HepG2 (cell line): ENCODE results near the gene R3HDM1. TPM values are rescaled to one million over a fixed set of nuclear protein-coding genes. Genes with fewer than 3 reads are reported as not detected.
A peak's percentile ranks its signal among the peaks of the same experiment; 100 is the strongest.

Experiments
- AGO1 ChIP-seq: fragments of 200-400 bp; formaldehyde crosslinking; IDR thresholded peaks from 2 replicates; pipeline ENCODE4 v1.6.1; 2017; ENCODE audit warnings: mild to moderate bottlenecking, low read depth, low read length, moderate library complexity; ENCODE audit not compliant: poor library complexity, severe bottlenecking
- AKAP8 ChIP-seq: sonication (generic); formaldehyde crosslinking; IDR thresholded peaks from 2 replicates; pipeline ENCODE4 v1.5.1; 2020; ENCODE audit warnings: mild to moderate bottlenecking, missing genetic modification reagents
- ATF1 ChIP-seq: IDR thresholded peaks from 2 replicates; pipeline ENCODE4 v1.6.1; 2016; ENCODE audit warnings: mild to moderate bottlenecking, control low read depth
- BRF2 ChIP-seq: sonication (generic); formaldehyde crosslinking; IDR thresholded peaks from 2 replicates; pipeline ENCODE4 v1.8.1; 2022; ENCODE audit warnings: mild to moderate bottlenecking, missing genetic modification reagents
- GFI1 ChIP-seq: sonication (generic); formaldehyde crosslinking; IDR thresholded peaks from 2 replicates; pipeline ENCODE4 v1.5.0; 2020; ENCODE audit warnings: missing genetic modification reagents, mild to moderate bottlenecking, borderline replicate concordance
- HOXA5 ChIP-seq: sonication (generic); formaldehyde crosslinking; IDR thresholded peaks from 2 replicates; pipeline ENCODE4 v1.4.0; 2020; ENCODE audit warnings: missing genetic modification reagents
- ISL2 ChIP-seq: sonication (generic); formaldehyde crosslinking; IDR thresholded peaks from 2 replicates; pipeline ENCODE4 v1.5.0; 2020; ENCODE audit warnings: missing genetic modification reagents
- KLF6 ChIP-seq: IDR thresholded peaks from 2 replicates; pipeline ENCODE4 v1.8.0; 2016; ENCODE audit warnings: missing biosample characterization, missing genetic modification reagents
- MED1 ChIP-seq: sonication (generic); formaldehyde crosslinking; IDR thresholded peaks from 2 replicates; pipeline ENCODE4 v1.4.0; 2020; ENCODE audit warnings: missing genetic modification reagents
- PAWR ChIP-seq: sonication (generic); formaldehyde crosslinking; IDR thresholded peaks from 2 replicates; pipeline ENCODE4 v1.4.0; 2020; ENCODE audit warnings: missing genetic modification reagents, mild to moderate bottlenecking, borderline replicate concordance
- SATB2 ChIP-seq: sonication (generic); formaldehyde crosslinking; IDR thresholded peaks from 2 replicates; pipeline ENCODE4 v1.5.0; 2020; ENCODE audit warnings: missing genetic modification reagents
- TEAD2 ChIP-seq: sonication (generic); formaldehyde crosslinking; IDR thresholded peaks from 2 replicates; pipeline ENCODE4 v1.9.0; 2021; ENCODE audit warnings: missing genetic modification reagents
- YY1 ChIP-seq: IDR thresholded peaks from 2 replicates; pipeline ENCODE4 v1.6.1; 2011; ENCODE audit warnings: low read length, low read depth, moderate library complexity, mild to moderate bottlenecking; ENCODE audit not compliant: insufficient read depth, insufficient replicate concordance
- ZNF224 ChIP-seq: sonication (generic); formaldehyde crosslinking; IDR thresholded peaks from 2 replicates; pipeline ENCODE4 v1.5.0; 2020; ENCODE audit warnings: mild to moderate bottlenecking, missing genetic modification reagents
- ZNF253 ChIP-seq: sonication (generic); formaldehyde crosslinking; IDR thresholded peaks from 2 replicates; pipeline ENCODE4 v1.8.0; 2022; ENCODE audit warnings: mild to moderate bottlenecking, missing genetic modification reagents, borderline replicate concordance
- ZNF343 ChIP-seq: sonication (generic); formaldehyde crosslinking; IDR thresholded peaks from 2 replicates; pipeline ENCODE4 v1.4.0; 2020; ENCODE audit warnings: mild to moderate bottlenecking, missing genetic modification reagents
- ZNF878 ChIP-seq: sonication (generic); formaldehyde crosslinking; IDR thresholded peaks from 2 replicates; pipeline ENCODE4 v1.8.1; 2023; ENCODE audit warnings: mild to moderate bottlenecking, missing genetic modification reagents, moderate library complexity
- polyA plus RNA-seq, 8 experiments: library from polyadenylated mRNA; depleted of rRNA in 3 of 8; stranded (reverse) in 7 of 8; unstranded in 1 of 8; fragments of >200 nt; fragmentation: Illumina TruSeq in 4 of 8; extraction: Trizol in 4 of 8; gene quantifications; 2 replicates each; pipeline versions ENCODE4 v1.2.1 to v1.2.3, GENCODE V29; 2011 to 2016; ENCODE audit warnings: low read depth in 4 of 8, missing spikeins in 1 of 8, mixed read lengths in 1 of 8; ENCODE audit not compliant: insufficient read depth in 1 of 8
- total RNA-seq, 5 experiments: library from RNA; depleted of rRNA; stranded (reverse); fragments of >200 nt; fragmentation: Illumina TruSeq; extraction: Trizol; gene quantifications; 2 replicates each; pipeline ENCODE4 v1.2.3, GENCODE V29; 2016; ENCODE audit warnings: low read depth in 1 of 5
- TF ChIP-seq, protein P1 (sequence below): sonication (generic); formaldehyde crosslinking; IDR thresholded peaks from 2 replicates; pipeline ENCODE4 v1.8.1; 2023; ENCODE audit warnings: missing genetic modification reagents, mild to moderate bottlenecking, borderline replicate concordance
- TF ChIP-seq, protein P2 (sequence below): sonication (generic); formaldehyde crosslinking; conservative IDR thresholded peaks from 2 replicates; pipeline ENCODE4 v1.4.0; 2020; ENCODE audit warnings: missing genetic modification reagents
- TF ChIP-seq, protein P3 (sequence below): sonication (generic); formaldehyde crosslinking; IDR thresholded peaks from 2 replicates; pipeline ENCODE4 v1.9.0; 2022; ENCODE audit warnings: missing genetic modification reagents, mild to moderate bottlenecking, borderline replicate concordance
- TF ChIP-seq, protein P4 (sequence below): sonication (generic); formaldehyde crosslinking; IDR thresholded peaks from 2 replicates; pipeline ENCODE4 v1.4.0; 2020; ENCODE audit warnings: missing genetic modification reagents

The R3HDM1 gene
- total and polyA plus RNA-seq, 2 of the 13 experiments (the other 11 are each of a cell fraction or from before 2014, with no cell fraction given) = 15.7 to 54.3 TPM

- TF ChIP-seq, protein P1, sequence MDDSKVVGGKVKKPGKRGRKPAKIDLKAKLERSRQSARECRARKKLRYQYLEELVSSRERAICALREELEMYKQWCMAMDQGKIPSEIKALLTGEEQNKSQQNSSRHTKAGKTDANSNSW = 0 out of 2 replicates have a peak, but pooled peaks have one; percentile 24
- TF ChIP-seq AGO1 = no peak
- peak; percentile 88 for TF ChIP-seq ATF1
- TF ChIP-seq, protein P2, sequence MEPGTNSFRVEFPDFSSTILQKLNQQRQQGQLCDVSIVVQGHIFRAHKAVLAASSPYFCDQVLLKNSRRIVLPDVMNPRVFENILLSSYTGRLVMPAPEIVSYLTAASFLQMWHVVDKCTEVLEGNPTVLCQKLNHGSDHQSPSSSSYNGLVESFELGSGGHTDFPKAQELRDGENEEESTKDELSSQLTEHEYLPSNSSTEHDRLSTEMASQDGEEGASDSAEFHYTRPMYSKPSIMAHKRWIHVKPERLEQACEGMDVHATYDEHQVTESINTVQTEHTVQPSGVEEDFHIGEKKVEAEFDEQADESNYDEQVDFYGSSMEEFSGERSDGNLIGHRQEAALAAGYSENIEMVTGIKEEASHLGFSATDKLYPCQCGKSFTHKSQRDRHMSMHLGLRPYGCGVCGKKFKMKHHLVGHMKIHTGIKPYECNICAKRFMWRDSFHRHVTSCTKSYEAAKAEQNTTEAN (CRISPR knock-in tag) = 0 out of 2 replicates have a peak, but pooled peaks have one; percentile 68
- TF ChIP-seq SATB2 (CRISPR knock-in tag) = peak; percentile 10
- TF ChIP-seq TEAD2 = 0 out of 2 replicates have a peak, but pooled peaks have one; percentile 38
- TF ChIP-seq ZNF224 (CRISPR knock-in tag) = peak; percentile 75; the same call in 1 of the 2 replicates
- 0 out of 2 replicates have a peak, but pooled peaks have one; percentile 32 for TF ChIP-seq BRF2 (CRISPR knock-in tag)
- TF ChIP-seq ZNF253 = 0 out of 2 replicates have a peak, but pooled peaks have one; percentile 62
- 0 out of 2 replicates have a peak, but pooled peaks have one; percentile 29 for TF ChIP-seq ZNF878 (CRISPR knock-in tag)
- peak; percentile 6; the same call in 1 of the 2 replicates for TF ChIP-seq ISL2 (CRISPR knock-in tag)
- TF ChIP-seq, protein P3, sequence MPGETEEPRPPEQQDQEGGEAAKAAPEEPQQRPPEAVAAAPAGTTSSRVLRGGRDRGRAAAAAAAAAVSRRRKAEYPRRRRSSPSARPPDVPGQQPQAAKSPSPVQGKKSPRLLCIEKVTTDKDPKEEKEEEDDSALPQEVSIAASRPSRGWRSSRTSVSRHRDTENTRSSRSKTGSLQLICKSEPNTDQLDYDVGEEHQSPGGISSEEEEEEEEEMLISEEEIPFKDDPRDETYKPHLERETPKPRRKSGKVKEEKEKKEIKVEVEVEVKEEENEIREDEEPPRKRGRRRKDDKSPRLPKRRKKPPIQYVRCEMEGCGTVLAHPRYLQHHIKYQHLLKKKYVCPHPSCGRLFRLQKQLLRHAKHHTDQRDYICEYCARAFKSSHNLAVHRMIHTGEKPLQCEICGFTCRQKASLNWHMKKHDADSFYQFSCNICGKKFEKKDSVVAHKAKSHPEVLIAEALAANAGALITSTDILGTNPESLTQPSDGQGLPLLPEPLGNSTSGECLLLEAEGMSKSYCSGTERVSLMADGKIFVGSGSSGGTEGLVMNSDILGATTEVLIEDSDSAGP (CRISPR knock-in tag) = peak; percentile 32; the same call in 1 of the 2 replicates
- peak; percentile 23; the same call in 1 of the 2 replicates for TF ChIP-seq ZNF343 (CRISPR knock-in tag)
- peak; percentile 44; the same call in 1 of the 2 replicates for TF ChIP-seq GFI1 (CRISPR knock-in tag)
- TF ChIP-seq PAWR (CRISPR knock-in tag) = no peak
- TF ChIP-seq, protein P4, sequence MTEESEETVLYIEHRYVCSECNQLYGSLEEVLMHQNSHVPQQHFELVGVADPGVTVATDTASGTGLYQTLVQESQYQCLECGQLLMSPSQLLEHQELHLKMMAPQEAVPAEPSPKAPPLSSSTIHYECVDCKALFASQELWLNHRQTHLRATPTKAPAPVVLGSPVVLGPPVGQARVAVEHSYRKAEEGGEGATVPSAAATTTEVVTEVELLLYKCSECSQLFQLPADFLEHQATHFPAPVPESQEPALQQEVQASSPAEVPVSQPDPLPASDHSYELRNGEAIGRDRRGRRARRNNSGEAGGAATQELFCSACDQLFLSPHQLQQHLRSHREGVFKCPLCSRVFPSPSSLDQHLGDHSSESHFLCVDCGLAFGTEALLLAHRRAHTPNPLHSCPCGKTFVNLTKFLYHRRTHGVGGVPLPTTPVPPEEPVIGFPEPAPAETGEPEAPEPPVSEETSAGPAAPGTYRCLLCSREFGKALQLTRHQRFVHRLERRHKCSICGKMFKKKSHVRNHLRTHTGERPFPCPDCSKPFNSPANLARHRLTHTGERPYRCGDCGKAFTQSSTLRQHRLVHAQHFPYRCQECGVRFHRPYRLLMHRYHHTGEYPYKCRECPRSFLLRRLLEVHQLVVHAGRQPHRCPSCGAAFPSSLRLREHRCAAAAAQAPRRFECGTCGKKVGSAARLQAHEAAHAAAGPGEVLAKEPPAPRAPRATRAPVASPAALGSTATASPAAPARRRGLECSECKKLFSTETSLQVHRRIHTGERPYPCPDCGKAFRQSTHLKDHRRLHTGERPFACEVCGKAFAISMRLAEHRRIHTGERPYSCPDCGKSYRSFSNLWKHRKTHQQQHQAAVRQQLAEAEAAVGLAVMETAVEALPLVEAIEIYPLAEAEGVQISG (CRISPR knock-in tag) = peak; percentile 89
- TF ChIP-seq AKAP8 = 0 out of 2 replicates have a peak, but pooled peaks have one; percentile 7
- TF ChIP-seq MED1 (CRISPR knock-in tag) = peak; percentile 34; the same call in 1 of the 2 replicates
- TF ChIP-seq YY1 = peak; percentile 91
- TF ChIP-seq HOXA5 (CRISPR knock-in tag) = peak; percentile 38; the same call in 1 of the 2 replicates
- TF ChIP-seq KLF6 (CRISPR knock-in tag) = peak; percentile 62; the same call in 1 of the 2 replicates
These were observed 712 bp upstream of the R3HDM1 start, which contains the start of gene ZRANB3 (continued) for GRCh38 chr2:135530313-135531230.
